ENCODE measurements around the gene ZNF385C.
"Not testable (repeated sequence)": the region's sequence is repeated elsewhere in the genome, so short reads cannot be mapped to it uniquely, and the experiment has no call there.

The ZNF385C gene

DNA sequence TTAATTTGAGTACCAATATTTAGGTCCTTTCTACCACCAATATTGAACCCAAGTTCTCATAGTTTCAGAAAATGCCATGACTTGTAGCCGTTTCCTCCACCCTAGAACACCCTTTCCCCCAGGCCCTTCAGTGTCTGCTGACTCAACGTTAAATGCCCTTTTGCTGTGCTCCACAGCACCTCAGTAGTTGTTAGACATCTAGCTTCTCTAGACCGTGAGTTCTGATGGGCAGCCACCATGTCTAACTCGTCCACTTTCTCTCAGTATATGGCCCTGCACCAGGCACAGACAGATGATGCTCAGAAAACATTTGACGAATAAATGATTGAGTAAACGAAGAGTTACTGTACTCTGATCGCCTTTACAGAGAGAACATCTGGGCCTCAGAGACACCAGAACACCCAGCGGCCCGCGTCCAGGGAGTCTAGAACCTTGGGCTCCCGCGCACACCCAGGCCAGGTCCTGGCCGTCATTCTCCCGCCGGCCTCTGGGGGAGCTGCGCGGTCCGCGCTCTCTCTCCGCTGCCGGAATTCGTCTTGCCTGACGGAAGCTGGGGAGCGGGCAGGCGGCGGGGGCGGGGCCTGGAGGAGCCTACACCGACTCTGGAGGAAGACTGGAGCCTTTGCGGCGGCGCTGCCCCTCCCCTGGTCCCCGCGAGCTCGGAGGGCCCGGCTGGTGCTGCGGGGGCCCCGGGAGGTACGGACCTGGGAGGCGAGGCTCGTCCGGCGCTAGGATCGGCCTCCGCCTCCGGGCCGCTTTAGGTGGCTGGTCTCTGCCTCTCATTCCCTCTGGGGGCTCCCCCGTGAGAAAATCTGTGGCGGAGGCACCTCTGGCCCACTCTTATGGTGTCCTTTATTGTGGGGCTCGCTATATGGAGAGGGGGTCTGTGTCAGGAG is 78.5 kb downstream of the ZNF385C start, which contains the start of gene NKIRAS2:
NKIRAS2 (plus strand) TSS at position 582 of the 896 bp plus-strand sequence. CDS start 1,488 bp downstream, outside the sequence.
- DNase-seq (ENCODE audit: low spot score), result peak; percentile 92

DNA sequence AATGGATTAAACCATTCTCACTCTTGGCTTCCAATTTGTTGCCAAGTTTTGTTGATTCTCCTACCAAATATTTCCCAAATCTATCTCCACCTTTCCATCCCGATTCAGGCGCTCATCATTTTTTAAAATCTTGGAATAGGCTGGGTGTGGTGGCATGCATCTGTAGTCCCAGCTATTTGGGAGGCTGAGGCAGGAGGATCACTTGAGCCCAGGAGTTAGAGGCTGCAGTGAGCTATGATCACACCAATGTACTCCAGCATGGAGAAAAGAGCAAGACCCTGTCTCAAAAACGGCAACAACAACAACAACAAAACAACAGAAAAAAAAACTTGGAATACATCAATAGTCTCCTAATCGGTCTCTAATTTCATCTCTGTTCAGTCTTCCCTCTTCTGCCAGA is 79.3 kb downstream of the ZNF385C start:
- DNase-seq (ENCODE audit: low spot score), result no peak

DNA sequence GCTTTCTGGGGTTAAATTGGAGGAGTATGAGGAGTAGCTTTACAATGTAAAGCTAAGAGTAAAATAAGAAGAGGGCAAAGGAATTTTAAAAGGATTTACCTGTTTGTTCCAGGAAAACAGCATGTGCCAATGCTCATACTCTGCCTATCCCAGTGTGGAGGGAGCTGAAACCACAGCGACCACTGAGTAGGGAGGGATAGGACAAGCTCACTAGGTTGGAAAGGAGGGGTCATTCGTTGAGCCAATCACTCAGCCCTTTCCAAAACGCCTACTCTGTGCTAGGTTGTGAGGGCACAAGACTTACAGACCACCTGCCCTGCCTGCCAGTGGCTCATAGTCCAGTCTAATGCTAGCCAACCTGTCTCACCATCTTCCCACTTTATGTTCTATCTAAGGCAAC is 79.9 kb downstream of the ZNF385C start:
- no peak for DNase-seq (ENCODE audit: low spot score)

DNA sequence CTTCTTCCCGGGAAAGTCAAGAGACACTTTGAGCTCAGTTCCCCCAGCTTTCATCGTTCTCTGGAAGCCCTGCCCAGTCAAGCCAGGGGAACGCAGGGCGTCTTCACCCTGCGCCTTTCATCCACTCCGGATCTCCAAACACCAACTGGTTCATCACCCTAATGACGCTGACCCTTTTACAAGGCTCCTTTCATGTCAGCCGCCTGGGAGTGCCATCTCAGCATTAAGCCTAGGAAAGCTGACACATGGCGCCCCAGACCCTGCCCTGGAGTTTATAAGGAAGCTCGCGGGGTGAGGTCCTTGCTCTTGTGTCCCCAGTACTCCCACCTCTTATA is 80.4 kb downstream of the ZNF385C start:
- no peak for DNase-seq (ENCODE audit: low spot score)

DNA sequence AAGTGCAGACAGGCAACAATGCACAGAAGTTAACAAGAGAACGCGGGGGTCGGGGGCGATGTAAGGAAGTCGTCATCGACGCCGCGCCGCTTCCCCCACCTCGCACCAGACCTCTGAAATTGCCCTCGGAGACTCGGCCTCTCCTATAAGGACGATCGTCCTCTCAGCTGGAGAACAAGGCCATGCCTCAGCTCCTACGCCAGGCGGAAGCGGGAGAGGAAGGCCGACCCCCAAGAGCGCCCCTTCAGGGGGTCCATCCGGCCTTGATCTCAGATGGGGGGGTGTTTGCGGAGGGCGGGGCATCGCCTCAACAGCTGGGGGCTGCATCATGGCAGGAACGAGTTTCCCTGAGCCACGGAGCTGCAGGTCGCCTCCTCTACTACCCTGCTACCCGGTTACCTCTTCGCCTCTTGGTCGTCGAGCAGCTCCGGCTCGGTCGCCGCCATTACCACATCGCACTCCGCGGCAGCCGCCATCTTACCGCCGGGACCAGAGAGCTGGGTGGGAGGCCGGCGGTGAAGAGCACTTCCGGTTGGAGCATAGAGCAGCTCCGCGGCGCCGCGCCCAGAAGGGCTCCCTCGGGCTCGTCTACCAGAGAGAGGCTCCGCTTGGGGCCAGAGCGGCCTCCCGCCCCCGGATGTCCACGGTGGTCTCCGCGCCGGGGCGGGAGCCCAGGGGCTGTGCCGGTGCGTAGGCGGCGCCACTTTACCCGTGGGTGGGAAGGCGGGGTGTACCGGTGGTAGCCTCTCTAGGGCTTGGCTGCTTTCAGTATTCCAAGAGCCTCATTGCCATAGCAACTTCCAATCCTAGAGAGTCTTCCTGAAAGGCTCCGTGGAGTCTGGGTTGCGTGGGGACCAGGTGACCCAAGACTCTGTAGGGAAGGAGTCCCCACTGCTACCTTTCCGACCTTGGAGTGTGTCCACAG is 81.1 kb downstream of the ZNF385C start, which contains the start of gene DNAJC7:
DNAJC7 (minus strand) TSS at position 499 of the 925 bp plus-strand sequence; CDS start at position 476, 23 bp downstream.
- peak; percentile 89 for DNase-seq (ENCODE audit: low spot score)

DNA sequence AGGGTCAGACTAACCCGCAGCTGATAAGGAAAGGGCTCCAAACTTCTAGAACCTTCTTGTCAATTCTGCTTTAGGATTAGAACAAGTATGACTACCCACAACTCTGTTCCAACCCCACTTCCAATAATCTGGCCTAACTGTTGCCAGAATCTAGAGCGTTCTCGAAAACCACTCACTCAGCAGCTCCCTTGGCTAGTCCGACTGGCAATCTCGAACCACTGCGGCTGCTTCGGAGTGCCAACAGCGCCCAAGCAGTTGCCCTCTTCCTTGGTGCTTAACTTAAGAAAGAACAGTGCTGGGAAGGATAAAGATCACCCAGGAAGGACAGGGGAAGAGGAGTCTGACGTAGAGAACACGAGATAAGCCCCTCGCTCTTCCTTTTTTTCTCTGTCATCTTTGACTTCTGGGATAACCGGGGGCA is 81.9 kb downstream of the ZNF385C start:
- DNase-seq (ENCODE audit: low spot score), result no peak

DNA sequence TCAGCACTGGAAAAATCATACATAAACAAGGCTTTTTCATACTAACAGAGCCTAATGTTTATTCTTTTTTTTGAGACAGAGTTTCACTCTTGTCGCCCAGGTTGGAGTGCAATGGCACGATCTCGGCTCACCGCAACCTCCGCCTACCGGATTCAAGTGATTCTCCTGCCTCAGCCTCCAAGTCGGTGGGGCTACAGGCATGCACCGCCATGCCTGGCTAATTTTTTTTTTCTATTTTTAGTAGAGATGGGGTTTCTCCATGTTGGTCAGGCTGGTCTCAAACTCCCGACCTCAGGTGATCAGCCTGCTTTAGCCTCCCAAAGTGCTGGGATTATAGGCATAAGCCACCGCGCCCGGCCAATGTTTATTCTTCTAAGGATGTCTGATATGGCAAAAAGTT is 84.5 kb downstream of the ZNF385C start:
- DNase-seq (ENCODE audit: low spot score), result not testable (repeated sequence)

DNA sequence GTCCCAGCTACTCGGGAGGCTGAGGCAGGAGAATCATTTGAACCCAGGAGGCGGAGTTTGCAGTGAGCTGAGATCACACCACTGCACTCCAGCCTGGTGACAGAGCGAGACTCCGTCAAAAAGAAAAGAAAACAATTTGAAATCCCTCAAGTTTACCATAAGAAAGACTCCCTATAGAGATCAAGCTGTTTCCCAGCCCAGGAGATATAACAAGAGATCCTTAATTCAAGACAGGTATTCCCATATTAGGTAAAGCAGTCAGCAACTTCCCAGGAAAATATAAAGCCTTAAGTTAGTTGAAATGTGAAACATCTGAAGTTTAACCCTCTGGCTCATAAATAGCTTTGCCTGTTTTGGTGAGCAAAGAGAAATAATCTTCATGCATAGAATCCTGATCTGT is 85.9 kb downstream of the ZNF385C start:
- not testable (repeated sequence) for DNase-seq (ENCODE audit: low spot score)

DNA sequence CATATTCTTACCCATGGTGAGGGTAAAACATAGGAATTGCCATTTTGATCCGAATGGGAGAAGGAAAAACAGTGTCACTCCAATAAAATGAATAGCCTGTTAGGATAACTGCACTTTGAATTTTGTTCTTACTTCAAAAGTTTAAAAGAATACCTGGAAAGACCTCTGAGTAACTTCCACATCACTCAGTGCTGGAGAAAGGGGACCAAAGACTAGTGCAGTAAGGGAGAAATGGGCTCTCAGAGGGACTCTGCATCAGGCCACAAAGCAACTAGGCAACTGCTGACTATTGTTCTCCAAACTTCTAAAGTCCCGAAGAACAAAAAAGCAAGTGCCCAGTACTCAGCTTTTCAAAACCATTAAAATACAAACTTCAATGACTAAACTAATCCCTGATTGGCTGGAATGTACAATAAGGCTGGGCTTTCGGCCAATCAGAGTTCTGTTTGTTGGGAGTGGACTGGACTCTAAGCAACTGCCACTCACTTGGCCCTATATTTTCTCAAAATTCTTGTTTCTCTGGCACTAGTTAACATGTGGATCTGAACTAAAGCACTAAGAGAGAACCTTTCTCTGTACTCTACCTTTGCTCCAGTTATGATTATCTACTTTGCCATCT is 87.3 kb downstream of the ZNF385C start:
- no peak for DNase-seq (ENCODE audit: low spot score)

DNA sequence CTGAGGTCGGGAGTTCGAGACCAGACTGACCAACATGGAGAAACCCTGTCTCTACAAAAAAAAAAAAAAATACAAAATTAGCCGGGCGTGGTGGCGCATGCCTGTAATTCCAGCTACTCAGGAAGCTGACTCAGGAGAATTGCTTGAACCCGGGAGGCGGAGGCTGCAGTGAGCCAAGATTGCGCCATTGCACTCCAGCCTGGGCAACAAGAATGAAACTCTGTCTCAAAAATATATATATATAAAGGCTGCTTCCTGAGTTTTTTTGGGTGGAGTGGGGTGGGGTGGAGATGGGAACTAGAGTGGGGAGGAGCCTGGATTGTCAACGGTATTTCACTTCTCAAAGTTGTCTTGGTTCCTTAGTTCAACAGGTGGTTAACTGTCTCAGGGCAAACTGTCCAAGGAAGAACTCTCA is 88.0 kb downstream of the ZNF385C start:
- DNase-seq (ENCODE audit: low spot score), result not testable (repeated sequence)

DNA sequence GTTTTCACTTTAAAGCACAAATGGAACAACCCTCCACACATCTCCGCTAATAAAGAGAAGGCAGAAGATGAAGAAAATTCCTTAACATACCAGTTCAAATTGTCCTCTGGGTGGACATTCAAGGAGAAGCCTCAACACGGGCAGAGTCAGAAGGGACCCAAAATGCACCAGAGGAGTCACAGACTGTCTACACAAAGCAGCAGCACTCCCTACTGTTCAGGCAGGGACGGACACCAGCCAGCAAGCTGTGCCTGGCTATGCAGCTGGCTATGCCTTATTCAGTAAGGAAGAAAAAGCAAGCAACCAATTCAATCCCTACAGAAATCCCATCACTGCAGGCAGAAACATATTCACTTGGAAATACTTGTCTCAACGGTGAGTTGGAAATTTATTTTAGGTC is 89.1 kb downstream of the ZNF385C start:
- DNase-seq (ENCODE audit: low spot score), result no peak

DNA sequence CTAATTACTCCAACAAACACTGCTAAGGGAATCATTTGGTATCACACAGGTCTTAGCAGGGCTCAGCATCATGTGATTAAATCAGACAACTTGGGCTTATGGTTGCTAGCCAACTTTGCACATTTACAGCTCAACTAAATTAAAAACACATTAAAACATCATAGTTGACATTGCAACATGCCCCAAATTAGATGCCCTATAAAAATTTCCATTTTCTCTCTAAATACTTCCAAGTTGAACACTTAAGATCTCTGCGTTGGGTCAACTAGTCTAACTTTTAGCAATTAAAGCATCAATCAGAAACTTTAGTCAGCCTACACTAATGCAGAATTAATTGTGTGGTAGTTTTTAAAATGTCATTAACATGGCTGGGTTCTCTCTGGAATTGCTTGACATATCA is 93.1 kb downstream of the ZNF385C start:
- no peak for DNase-seq (ENCODE audit: low spot score)

DNA sequence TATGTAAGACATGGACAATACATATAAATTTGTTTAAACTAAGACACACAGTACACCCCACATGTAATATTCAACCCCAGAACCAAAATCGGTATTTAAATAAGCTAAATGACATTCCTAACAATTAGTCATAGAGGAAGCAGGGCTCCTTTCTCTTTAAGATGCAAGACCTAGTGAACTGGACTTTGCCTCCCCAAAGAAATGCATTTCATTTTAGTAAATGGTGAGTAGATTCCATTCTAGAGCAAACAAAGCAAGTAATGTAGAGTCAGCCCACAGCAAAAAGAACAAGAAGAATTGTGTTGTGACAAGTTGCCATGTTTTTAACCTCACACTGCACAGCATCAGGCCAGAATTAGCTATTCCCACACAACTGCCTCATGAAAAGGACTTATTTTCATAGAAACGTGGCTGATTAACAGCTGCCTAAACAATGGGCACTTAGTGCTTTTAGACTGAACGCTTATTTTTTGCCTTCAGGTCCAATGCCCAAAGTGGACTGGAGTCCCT is 95.4 kb downstream of the ZNF385C start:
- DNase-seq (ENCODE audit: low spot score), result no peak

DNA sequence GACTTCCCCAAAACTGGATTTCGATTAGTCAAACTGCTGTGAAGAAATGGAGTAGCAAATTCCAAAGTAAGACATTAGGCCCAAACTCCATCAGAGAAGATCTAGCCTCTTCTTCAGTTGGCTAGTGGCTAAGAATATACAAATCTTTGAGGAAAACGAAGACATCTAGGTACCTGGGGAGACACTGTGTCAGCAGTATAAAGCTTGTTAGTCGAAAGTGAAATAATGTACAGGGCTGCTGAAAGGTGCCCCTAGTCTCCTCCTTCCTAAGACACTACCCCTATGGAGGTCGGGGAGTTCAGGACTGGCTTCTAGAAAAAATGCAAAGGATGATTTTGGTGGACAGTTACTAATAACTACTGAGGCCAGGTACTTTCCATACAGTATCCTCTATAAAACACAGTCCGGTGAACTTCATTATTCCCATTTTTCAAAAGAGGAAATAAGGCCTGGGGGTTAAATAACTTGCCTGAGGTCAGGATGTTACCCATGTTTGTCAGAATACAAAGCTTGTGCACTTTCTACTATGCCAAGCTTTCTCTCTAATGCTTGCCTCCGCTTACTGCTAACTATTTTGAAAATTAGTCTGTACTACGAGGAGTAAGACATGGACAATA is 96.0 kb downstream of the ZNF385C start:
- DNase-seq (ENCODE audit: low spot score), result no peak

DNA sequence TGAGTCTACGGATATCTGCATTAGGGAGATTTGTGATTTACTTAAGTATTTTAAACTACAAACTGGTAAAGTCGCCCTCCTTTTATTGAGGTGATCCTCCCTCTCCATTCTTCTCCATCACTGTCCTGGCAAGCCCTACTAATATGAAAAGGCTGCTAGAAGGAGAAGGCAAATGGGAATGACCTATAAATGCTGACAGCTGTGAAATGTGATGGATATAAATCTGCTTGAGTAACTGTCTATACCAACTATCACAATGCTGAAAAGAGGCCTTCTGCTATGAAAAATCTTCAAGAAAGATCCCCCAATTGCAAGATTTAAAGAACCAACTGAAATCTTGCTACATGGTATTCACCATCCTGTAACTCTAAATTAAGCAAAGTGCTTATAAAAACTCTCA is 96.5 kb downstream of the ZNF385C start:
- DNase-seq (ENCODE audit: low spot score), result no peak

DNA sequence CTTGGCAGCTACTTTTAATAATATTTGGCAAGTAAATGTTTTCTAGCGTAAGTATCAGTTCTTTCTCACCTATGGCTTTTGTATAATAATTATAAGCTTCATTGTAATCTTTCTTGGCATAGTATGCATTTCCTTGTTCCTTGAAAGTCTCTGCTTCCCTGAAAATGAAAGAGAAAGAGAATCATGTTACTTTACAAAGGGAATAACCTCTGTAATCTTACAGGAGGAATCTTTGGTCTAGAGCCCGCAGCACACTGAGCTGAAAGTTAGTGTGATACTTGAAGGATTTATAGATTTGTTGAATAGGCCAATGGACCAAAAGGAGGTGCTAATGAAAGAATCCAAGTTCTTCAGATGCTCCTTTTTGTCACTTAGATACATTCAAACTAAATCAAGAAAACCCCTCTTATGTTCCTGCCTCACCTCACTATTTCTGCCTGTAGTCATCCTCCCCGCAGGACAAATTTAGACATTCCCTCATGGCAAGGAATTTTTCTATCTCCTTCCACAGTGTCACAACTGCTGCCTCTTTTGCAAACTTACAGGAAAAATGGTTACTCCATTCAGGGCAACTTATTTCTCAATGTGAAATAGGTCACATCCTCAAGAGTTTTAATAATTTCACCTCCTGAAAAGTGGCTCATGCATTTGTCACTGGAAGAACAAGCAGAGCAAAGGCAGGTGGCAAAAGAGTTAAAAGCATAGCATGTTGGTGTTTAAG is 97.7 kb downstream of the ZNF385C start:
- DNase-seq (ENCODE audit: low spot score), result no peak

DNA sequence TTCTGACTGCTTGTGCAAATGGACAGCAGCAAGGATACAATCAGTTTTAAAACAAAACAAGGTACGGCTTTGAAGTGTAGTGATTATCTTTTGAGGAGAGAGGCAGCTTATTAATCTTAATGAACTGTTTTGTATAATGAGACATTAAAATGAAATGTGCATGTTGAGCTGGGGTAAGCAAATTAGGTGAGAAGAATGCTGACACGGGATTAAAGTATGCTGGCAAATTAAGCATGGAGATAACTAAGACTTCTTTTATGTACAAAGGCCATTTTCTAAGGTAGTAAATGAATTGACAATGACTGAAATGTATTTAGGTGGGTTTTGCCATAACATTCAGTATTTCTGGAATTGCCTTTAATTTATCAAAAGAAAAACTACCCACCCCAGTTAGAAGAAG is 99.8 kb downstream of the ZNF385C start:
- DNase-seq (ENCODE audit: low spot score), result no peak

DNA sequence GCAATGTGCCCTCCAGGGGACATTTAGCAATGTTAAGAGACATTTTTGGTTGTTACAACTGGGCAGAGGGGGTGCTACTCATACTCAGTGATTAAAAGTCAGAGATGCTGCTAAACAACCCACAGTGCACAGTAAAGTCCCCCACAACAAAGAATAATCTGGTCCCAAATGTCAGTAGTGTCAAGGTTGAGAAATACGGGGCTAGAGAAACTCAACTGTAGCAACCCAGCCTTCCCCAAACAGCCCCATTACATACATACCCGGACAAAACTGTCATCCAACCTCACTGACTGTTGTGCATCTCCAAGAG is 101.5 kb downstream of the ZNF385C start:
- DNase-seq (ENCODE audit: low spot score), result no peak

DNA sequence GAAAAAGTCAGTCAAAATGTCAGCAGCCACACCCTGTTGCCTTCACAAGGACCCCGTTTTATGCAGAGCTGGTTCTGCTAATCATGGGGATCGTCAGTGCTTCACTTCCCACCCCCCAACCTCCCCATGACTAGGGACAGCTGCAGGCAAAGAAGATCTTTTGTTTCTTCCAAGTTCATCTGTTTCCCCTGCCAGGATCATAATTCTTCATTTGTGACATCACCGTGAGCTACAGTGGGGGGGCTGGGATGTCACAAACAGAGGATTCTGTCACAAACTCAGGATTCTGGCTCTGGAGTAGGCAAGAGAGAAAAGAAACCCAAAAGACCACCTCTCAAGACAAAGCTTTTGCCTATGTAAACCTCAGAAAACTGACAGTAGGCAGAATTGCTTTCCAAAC is 105.7 kb downstream of the ZNF385C start:
- no peak for DNase-seq (ENCODE audit: low spot score)

DNA sequence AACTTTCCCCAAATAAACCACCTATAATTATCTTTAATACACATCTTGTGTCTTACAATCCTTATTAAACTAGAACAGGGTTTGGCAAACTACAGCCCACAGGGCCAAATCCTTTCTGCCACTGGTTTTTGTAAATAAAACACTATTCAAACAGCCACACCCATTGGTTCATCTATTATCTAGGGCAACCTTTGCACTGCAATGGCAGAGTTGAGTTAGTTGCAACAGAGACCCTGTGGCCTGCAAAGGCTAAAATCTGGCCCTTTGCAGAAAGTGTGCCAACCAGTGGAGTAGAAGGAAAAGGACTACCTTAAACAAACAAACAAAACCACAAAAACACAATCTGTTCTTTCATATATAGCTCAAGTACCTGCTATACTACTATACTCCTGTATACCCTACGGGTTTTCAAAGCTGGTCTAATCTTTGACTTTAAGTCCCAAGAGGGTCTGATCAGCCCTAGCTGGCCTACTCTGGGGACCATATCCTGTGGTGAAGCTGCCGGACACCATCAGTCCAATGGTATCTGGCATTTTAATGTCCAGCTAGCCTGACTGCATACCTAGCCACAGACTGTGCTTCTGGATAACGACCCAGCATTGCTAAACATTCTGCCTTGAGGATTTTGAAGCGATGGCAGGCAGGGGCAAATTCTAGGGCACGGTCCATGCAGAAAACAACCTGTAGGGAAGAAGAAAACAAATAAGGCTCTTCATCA is 108.4 kb downstream of the ZNF385C start:
- no peak for DNase-seq (ENCODE audit: low spot score)
